ENCODE data around the gene NOC3L.

- TF ChIP-seq CTCF (IDR thresholded peaks at IDR 0.05) (no peak), POLR2A (IDR thresholded peaks at IDR 0.05) (peak; percentile 7 to 23), EP300 (IDR thresholded peaks at IDR 0.05) (peak in 1 of 2 donors; percentile 16)
Observed at GRCh38 chr10:94403380-94404213, 40.9 kb upstream of the NOC3L start.
